Spinal cord (tissue), 10 donors: ENCODE measurements around the gene GP5. TPM values are rescaled to one million over a fixed set of nuclear protein-coding genes. Genes with fewer than 3 reads are reported as not detected.
A peak's percentile ranks its signal among the peaks of the same experiment; 100 is the strongest.

Experiments used
- DNase-seq, 6 donors: peaks; one replicate each; pipeline versions ENCODE4 v3.0.0 to v3.0.0-alpha.2; 2013 to 2015; ENCODE audit warnings: low spot score in 6 of 6, low read depth in 4 of 6
- H3K27ac ChIP-seq: one replicate; pipeline ENCODE4 v1.5.1; 2013; ENCODE audit warnings: low read depth, low read length, control low read depth
- H3K27me3 ChIP-seq: one replicate; pipeline ENCODE4 v1.6.1; 2013; ENCODE audit warnings: low read length; ENCODE audit not compliant: control insufficient read depth, insufficient read depth
- H3K36me3 ChIP-seq: one replicate; pipeline ENCODE4 v1.6.1; 2013; ENCODE audit warnings: low read length; ENCODE audit not compliant: control insufficient read depth, insufficient read depth
- H3K4me1 ChIP-seq: one replicate; pipeline ENCODE4 v1.6.1; 2013; ENCODE audit warnings: low read length; ENCODE audit not compliant: control insufficient read depth, insufficient read depth
- H3K4me3 ChIP-seq: one replicate; pipeline ENCODE4 v1.5.1; 2013; ENCODE audit warnings: low read depth, low read length, control low read depth
- H3K9me3 ChIP-seq: one replicate; pipeline ENCODE4 v1.6.1; 2013; ENCODE audit warnings: low read length; ENCODE audit not compliant: control insufficient read depth, insufficient read depth
- WGBS: methylation state at CpG from one replicate; pipeline ENCODE4 v1.1.5; 2013; ENCODE audit warnings: missing lambda C conversion rate; ENCODE audit not compliant: insufficient coverage; 5-methylcytosine and 5-hydroxymethylcytosine counted together
- polyA plus RNA-seq, 2 donors: library from polyadenylated mRNA; unstranded; fragments of 120-200 nt; gene quantifications; one replicate each; pipeline ENCODE4 v1.2.1, GENCODE V29; 2013; ENCODE audit not compliant: insufficient read length in 2 of 2
- total RNA-seq, 2 donors: library from RNA; depleted of rRNA in 1 of 2; stranded (reverse); fragments of 120-200 nt in 1 of 2; fragments of >200 nt in 1 of 2; gene quantifications; one replicate each; pipeline versions ENCODE4 v1.2.3 to v1.2.4, GENCODE V29; 2013 to 2014
- donor health status: healthy.

Gene GP5
- total and polyA plus RNA-seq, 4 donors = 0.25 to 0.69 (median 0.31) TPM

DNA sequence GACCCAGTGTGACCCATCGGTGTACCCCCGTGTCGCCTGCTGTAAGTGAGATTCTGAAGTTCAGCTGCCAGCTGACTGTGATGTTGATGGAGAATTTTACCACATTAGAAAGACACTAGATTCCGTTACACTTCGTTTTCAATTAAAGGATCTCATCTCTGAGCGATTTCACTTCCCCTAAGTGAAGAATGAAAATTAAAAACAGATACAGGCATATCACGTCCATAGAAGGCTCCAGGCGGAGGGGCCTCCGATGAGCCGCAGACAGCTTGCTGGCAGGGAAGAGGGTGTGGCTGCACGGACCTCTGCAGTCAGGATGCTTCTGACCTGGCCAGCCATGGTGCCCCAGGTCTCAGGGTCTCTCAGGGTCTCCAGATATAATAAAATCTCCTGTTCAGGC lies 41.4 kb downstream of the GP5 start:
- H3K9me3 ChIP-seq = no peaks in the 10 kb centered on the region
- peaks cover 2% of the 10 kb centered on the region for H3K27me3 ChIP-seq
- WGBS = 78% methylated on average over 5 of the region's 11 CpGs
- no peak for DNase-seq
- no peaks in the 10 kb centered on the region for H3K36me3 ChIP-seq
- no peak overlapping the region for H3K27ac ChIP-seq
- no peaks in the 10 kb centered on the region for H3K4me1 ChIP-seq
- H3K4me3 ChIP-seq = no peak overlapping the region

GRCh38 chr3:194355379-194355778 lies 43.7 kb downstream of the GP5 start:
- Histone ChIP-seq H3K4me1 (peaks cover 3% of the 10 kb centered on the region), H3K27me3 (peaks cover 2% of the 10 kb centered on the region), H3K4me3 (no peak overlapping the region), H3K36me3 (no peaks in the 10 kb centered on the region), H3K9me3 (no peaks in the 10 kb centered on the region), H3K27ac (no peak overlapping the region)
- no peak for DNase-seq
- 47% methylated on average over 2 of the region's 7 CpGs for WGBS

GRCh38 chr3:194354315-194354714 lies 44.8 kb downstream of the GP5 start:
- no peak overlapping the region for H3K27ac ChIP-seq
- no peaks in the 10 kb centered on the region for H3K36me3 ChIP-seq
- H3K27me3 ChIP-seq = peaks cover 2% of the 10 kb centered on the region
- DNase-seq = no peak
- 91% methylated on average over 2 of the region's 2 CpGs for WGBS
- H3K4me3 ChIP-seq = no peak overlapping the region
- peaks cover 3% of the 10 kb centered on the region for H3K4me1 ChIP-seq
- no peaks in the 10 kb centered on the region for H3K9me3 ChIP-seq

DNA sequence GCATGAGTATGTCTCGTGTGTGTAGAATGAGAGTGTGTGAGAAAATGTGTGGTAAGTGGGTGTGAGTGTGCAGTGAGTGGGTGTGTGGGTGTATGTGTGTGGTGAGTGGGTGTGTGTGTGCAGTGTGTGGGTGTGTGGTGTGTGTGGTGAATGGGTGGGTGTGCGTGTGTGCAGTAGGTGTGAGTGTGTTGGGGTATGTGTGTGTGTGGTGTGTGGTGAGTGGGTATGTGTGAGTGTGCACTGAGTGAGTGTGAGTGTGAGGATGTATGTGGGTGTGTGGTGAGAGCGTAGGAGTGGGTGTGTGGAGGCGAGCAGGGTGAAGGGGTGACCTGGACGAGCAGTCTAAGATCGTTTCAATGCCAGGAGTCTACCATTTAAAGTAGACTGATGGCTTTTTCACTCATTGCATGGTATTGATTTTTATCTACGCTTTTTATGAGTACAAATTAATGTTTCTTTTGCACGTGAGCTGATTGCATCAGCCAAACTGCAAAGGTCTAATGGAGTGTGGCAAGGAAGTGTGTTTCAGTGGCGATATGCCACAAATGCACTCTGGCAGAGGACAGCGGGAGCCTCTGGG lies 46.3 kb downstream of the GP5 start:
- no peaks in the 10 kb centered on the region for H3K9me3 ChIP-seq
- peak in 1 of 6 donors; percentile 43 for DNase-seq
- no peak overlapping the region for H3K4me3 ChIP-seq
- H3K36me3 ChIP-seq = no peaks in the 10 kb centered on the region
- H3K27ac ChIP-seq = no peak overlapping the region
- peaks cover 2% of the 10 kb centered on the region for H3K27me3 ChIP-seq
- peaks cover 3% of the 10 kb centered on the region for H3K4me1 ChIP-seq
- WGBS = 88% methylated on average over 10 of the region's 10 CpGs

- H3K27ac ChIP-seq = no peak overlapping the region
- peaks cover 3% of the 10 kb centered on the region for H3K4me1 ChIP-seq
- no peak overlapping the region for H3K4me3 ChIP-seq
- whole genome bisulfite sequencing = 98% methylated on average over 14 of the region's 14 CpGs
- peaks cover 2% of the 10 kb centered on the region for H3K27me3 ChIP-seq
- DNase-seq = no peak
- no peaks in the 10 kb centered on the region for H3K36me3 ChIP-seq
- no peaks in the 10 kb centered on the region for H3K9me3 ChIP-seq
These were observed 47.0 kb downstream of the GP5 start for GRCh38 chr3:194351952-194352536.

DNA sequence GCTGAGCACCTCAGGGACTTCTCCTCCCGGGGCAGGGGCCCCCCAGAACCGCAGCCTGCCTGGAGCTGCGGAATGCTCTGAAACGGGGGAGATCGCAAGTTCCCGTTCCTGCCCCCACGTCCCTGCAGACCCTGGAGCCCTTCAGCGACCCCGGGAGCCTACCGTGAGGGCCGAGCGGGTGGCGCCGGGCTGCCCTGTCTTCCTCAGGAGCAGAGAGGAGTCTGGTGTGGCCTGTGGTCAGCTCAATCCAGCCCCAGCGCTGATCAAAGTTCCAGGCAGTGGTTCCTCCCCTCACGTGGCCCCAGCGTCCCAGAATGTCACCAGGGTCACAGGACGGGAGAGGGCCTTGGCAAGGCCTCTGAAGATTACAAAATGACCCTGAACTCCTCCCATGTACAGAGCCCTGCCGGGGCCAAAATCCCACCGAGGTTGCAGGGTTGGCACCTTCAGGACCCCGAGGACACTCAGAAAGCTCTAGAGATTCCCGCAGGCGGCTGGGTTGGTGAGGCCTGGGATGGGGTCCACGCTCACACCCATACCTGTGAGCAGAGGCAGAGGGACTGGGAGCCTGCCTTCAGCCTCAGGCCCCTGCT lies 47.9 kb downstream of the GP5 start, which contains the start of gene CPN2:
CPN2 (minus strand) TSS at position 249 of the 593 bp plus-strand sequence. CDS start 8,626 bp downstream, outside the sequence.
- H3K4me3 ChIP-seq = no peak within 1 kb of the TSS
- no peaks in the 10 kb centered on the region for H3K36me3 ChIP-seq
- H3K4me1 ChIP-seq = peaks cover 3% of the 10 kb centered on the region
- peaks cover 2% of the 10 kb centered on the region for H3K27me3 ChIP-seq
- 80% methylated on average over 23 of the region's 24 CpGs for WGBS
- H3K9me3 ChIP-seq = no peaks in the 10 kb centered on the region
- no peak for DNase-seq
- H3K27ac ChIP-seq = no peak within 1 kb of the TSS

DNA sequence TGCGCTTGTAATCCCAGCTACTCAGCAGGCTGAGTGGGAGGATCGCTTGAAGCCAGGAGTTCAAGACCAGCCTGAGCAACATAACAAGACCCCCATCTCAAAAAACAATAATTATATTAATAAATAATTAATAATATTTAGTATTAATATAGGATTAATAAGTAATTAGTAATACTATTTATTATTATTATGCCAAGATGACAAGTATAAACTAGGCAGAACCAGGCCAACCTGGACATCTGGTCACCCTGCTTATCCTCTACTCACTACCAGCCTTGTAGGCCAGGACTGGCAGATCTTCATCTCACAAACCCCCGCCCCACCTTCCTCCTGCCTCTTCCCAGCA lies 48.4 kb downstream of the GP5 start:
- H3K27me3 ChIP-seq = peaks cover 2% of the 10 kb centered on the region
- H3K36me3 ChIP-seq = no peaks in the 10 kb centered on the region
- 100% methylated on average over 1 of the region's 3 CpGs for WGBS
- H3K4me3 ChIP-seq = no peak overlapping the region
- no peak for DNase-seq
- H3K9me3 ChIP-seq = no peaks in the 10 kb centered on the region
- H3K4me1 ChIP-seq = peaks cover 3% of the 10 kb centered on the region
- H3K27ac ChIP-seq = no peak overlapping the region

- no peak for DNase-seq
- Histone ChIP-seq H3K4me1 (peaks cover 3% of the 10 kb centered on the region), H3K27ac (no peak overlapping the region), H3K27me3 (no peaks in the 10 kb centered on the region), H3K9me3 (no peaks in the 10 kb centered on the region), H3K36me3 (no peaks in the 10 kb centered on the region), H3K4me3 (no peak overlapping the region)
- 85% methylated on average over 3 of the region's 6 CpGs for WGBS
These were observed 50.7 kb downstream of the GP5 start for GRCh38 chr3:194348354-194348753.

DNA sequence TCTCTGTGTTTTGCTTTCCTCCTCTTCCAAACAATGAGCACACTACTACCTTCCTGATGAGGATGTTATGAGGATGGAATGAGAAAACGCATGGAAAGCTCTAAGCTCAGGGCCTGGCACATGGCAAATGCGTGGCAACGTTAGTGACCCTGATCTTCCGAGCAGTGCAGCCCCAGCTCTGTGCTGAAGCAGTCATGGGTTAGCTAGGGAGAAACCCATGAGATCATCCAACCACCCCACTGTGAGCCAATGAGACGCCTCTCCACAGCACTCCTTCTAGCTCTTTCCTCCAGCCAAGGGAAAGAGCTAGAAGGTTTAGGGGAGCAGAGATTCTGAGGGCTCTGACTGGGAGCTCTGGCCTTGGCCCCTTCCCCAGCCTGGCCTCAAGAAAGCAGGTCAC lies 52.4 kb downstream of the GP5 start:
- H3K4me3 ChIP-seq = no peak overlapping the region
- no peaks in the 10 kb centered on the region for H3K36me3 ChIP-seq
- peaks cover 3% of the 10 kb centered on the region for H3K4me1 ChIP-seq
- H3K9me3 ChIP-seq = no peaks in the 10 kb centered on the region
- no CpG with 5 or more reads among the region's 5 CpGs for WGBS
- no peak for DNase-seq
- no peak overlapping the region for H3K27ac ChIP-seq
- H3K27me3 ChIP-seq = peaks cover 3% of the 10 kb centered on the region

DNA sequence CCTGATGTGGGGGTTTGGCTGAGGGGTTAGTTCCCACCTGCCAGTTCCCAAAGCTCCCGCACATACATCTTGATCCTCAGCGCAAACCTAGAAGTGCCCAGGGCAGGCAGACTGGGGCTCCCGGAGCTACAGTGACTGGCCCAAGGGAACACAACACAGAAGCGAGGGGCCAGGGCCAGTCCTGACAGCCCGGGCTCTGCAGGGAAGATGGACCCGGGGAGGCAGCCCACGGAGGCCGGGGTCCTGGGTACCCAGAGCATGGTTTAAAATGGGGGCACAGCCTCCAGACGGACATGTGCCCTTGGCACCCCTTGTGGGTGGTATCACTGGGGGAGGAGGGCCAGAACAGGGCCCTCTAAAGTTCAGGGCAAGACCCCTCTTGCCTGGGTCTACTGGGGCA lies 53.0 kb downstream of the GP5 start:
- H3K27ac ChIP-seq = no peak overlapping the region
- no peak overlapping the region for H3K4me3 ChIP-seq
- H3K9me3 ChIP-seq = no peaks in the 10 kb centered on the region
- H3K27me3 ChIP-seq = peaks cover 3% of the 10 kb centered on the region
- no peaks in the 10 kb centered on the region for H3K36me3 ChIP-seq
- peaks cover 2% of the 10 kb centered on the region for H3K4me1 ChIP-seq
- WGBS = 95% methylated on average over 9 of the region's 9 CpGs
- no peak for DNase-seq
